ENCODE results near the gene TMEM183A.

TMEM183A gene

GRCh38 chr1:202998836-202999750 is 8.1 kb upstream of the TMEM183A start:
- Histone ChIP-seq H2BK12ac (ENCODE audit: low read length) (no peak overlapping the region), H4K91ac (ENCODE audit: low read depth, low read length) (no peak overlapping the region), H3K79me1 (ENCODE audit: low read length) (no peaks in the 10 kb centered on the region), H3K4me1 (ENCODE audit: control insufficient read depth in 1 of 2, insufficient read depth in 2 of 2, low read length in 2 of 2) (no peaks in the 10 kb centered on the region), H3K18ac (ENCODE audit: low read length) (no peak overlapping the region), H3K27me3 (ENCODE audit: insufficient read depth, low read length) (no peaks in the 10 kb centered on the region), H3K4me3 (ENCODE audit: low read depth, low read length) (no peak overlapping the region), H3K14ac (ENCODE audit: low read length) (no peak overlapping the region), H3K4ac (ENCODE audit: low read depth, low read length) (no peak overlapping the region), H3K79me2 (ENCODE audit: control insufficient read depth, insufficient read depth, low read length, poor library complexity) (no peaks in the 10 kb centered on the region), H2BK120ac (ENCODE audit: insufficient read depth, low read length, poor library complexity) (no peak overlapping the region), H3K27ac (ENCODE audit: low read depth, low read length) (no peak overlapping the region), H2AK5ac (ENCODE audit: low read length) (no peak overlapping the region), H4K12ac (ENCODE audit: low read depth, low read length) (no peak overlapping the region), H3K4me2 (ENCODE audit: low read length) (no peak overlapping the region), H4K8ac (ENCODE audit: low read depth, low read length) (no peak overlapping the region), H3K9ac (ENCODE audit: low read length) (no peak overlapping the region), H3K9me3 (ENCODE audit: insufficient read depth, low read depth, low read length) (no peaks in the 10 kb centered on the region), H2BK5ac (ENCODE audit: low read depth, low read length, poor library complexity) (no peak overlapping the region), H3K36me3 (ENCODE audit: control insufficient read depth in 1 of 2, insufficient read depth in 2 of 2, low read length in 2 of 2) (no peaks in the 10 kb centered on the region), H2AFZ (ENCODE audit: insufficient read depth, low read length, poor library complexity) (no peak overlapping the region), H3K23ac (ENCODE audit: low read length) (no peak overlapping the region)
- peak; percentile 39 to 91 for DNase-seq
- WGBS (ENCODE audit: extremely low coverage, insufficient coverage, insufficient read length) = no CpG with 5 or more reads among the region's 14 CpGs

GRCh38 chr1:203000217-203000944 is 6.8 kb upstream of the TMEM183A start:
- H2BK12ac ChIP-seq (ENCODE audit: low read length) = no peak overlapping the region
- no peak overlapping the region for H2BK5ac ChIP-seq (ENCODE audit: low read depth, low read length, poor library complexity)
- no peaks in the 10 kb centered on the region for H3K36me3 ChIP-seq (ENCODE audit: control insufficient read depth in 1 of 2, insufficient read depth in 2 of 2, low read length in 2 of 2)
- H4K12ac ChIP-seq (ENCODE audit: low read depth, low read length) = no peak overlapping the region
- no peak overlapping the region for H3K4me3 ChIP-seq (ENCODE audit: low read depth, low read length)
- no peak overlapping the region for H3K23ac ChIP-seq (ENCODE audit: low read length)
- DNase-seq = no peak
- no peak overlapping the region for H3K4ac ChIP-seq (ENCODE audit: low read depth, low read length)
- H3K27ac ChIP-seq (ENCODE audit: low read depth, low read length) = no peak overlapping the region
- no peak overlapping the region for H2AFZ ChIP-seq (ENCODE audit: insufficient read depth, low read length, poor library complexity)
- no peak overlapping the region for H2BK120ac ChIP-seq (ENCODE audit: insufficient read depth, low read length, poor library complexity)
- H3K27me3 ChIP-seq (ENCODE audit: insufficient read depth, low read length) = no peaks in the 10 kb centered on the region
- no peaks in the 10 kb centered on the region for H3K79me2 ChIP-seq (ENCODE audit: control insufficient read depth, insufficient read depth, low read length, poor library complexity)
- no peak overlapping the region for H3K9ac ChIP-seq (ENCODE audit: low read length)
- no peak overlapping the region for H3K18ac ChIP-seq (ENCODE audit: low read length)
- no CpG with 5 or more reads among the region's 3 CpGs for WGBS (ENCODE audit: extremely low coverage, insufficient coverage, insufficient read length)
- no peaks in the 10 kb centered on the region for H3K79me1 ChIP-seq (ENCODE audit: low read length)
- H3K9me3 ChIP-seq (ENCODE audit: insufficient read depth, low read depth, low read length) = no peaks in the 10 kb centered on the region
- no peak overlapping the region for H3K14ac ChIP-seq (ENCODE audit: low read length)
- no peaks in the 10 kb centered on the region for H3K4me1 ChIP-seq (ENCODE audit: control insufficient read depth in 1 of 2, insufficient read depth in 2 of 2, low read length in 2 of 2)
- H4K8ac ChIP-seq (ENCODE audit: low read depth, low read length) = no peak overlapping the region
- H3K4me2 ChIP-seq (ENCODE audit: low read length) = no peak overlapping the region
- no peak overlapping the region for H2AK5ac ChIP-seq (ENCODE audit: low read length)
- H4K91ac ChIP-seq (ENCODE audit: low read depth, low read length) = no peak overlapping the region

- WGBS (ENCODE audit: extremely low coverage, insufficient coverage, insufficient read length) = no CpG with 5 or more reads among the region's 9 CpGs
- no peak overlapping the region for H3K27ac ChIP-seq (ENCODE audit: low read depth, low read length)
Measured at GRCh38 chr1:203001986-203002385, 5.2 kb upstream of the TMEM183A start.

GRCh38 chr1:203002951-203003350 is 4.2 kb upstream of the TMEM183A start:
- H3K9me3 ChIP-seq (ENCODE audit: insufficient read depth, low read depth, low read length) = no peaks in the 10 kb centered on the region
- H4K12ac ChIP-seq (ENCODE audit: low read depth, low read length) = no peak overlapping the region
- H3K14ac ChIP-seq (ENCODE audit: low read length) = no peak overlapping the region
- no peak for DNase-seq
- H2BK12ac ChIP-seq (ENCODE audit: low read length) = no peak overlapping the region
- no peak overlapping the region for H2BK5ac ChIP-seq (ENCODE audit: low read depth, low read length, poor library complexity)
- no peak overlapping the region for H2BK120ac ChIP-seq (ENCODE audit: insufficient read depth, low read length, poor library complexity)
- no peaks in the 10 kb centered on the region for H3K4me1 ChIP-seq (ENCODE audit: control insufficient read depth in 1 of 2, insufficient read depth in 2 of 2, low read length in 2 of 2)
- WGBS (ENCODE audit: extremely low coverage, insufficient coverage, insufficient read length) = no CpG with 5 or more reads among the region's 1 CpG
- no peak overlapping the region for H4K8ac ChIP-seq (ENCODE audit: low read depth, low read length)
- H3K79me2 ChIP-seq (ENCODE audit: control insufficient read depth, insufficient read depth, low read length, poor library complexity) = peaks cover 4% of the 10 kb centered on the region
- H3K4me3 ChIP-seq (ENCODE audit: low read depth, low read length) = no peak overlapping the region
- peaks cover 7% of the 10 kb centered on the region for H3K79me1 ChIP-seq (ENCODE audit: low read length)
- no peak overlapping the region for H3K9ac ChIP-seq (ENCODE audit: low read length)
- H4K91ac ChIP-seq (ENCODE audit: low read depth, low read length) = no peak overlapping the region
- H3K23ac ChIP-seq (ENCODE audit: low read length) = no peak overlapping the region
- no peak overlapping the region for H3K18ac ChIP-seq (ENCODE audit: low read length)
- no peak overlapping the region for H2AK5ac ChIP-seq (ENCODE audit: low read length)
- no peaks in the 10 kb centered on the region for H3K27me3 ChIP-seq (ENCODE audit: insufficient read depth, low read length)
- H3K4me2 ChIP-seq (ENCODE audit: low read length) = no peak overlapping the region
- no peaks in the 10 kb centered on the region for H3K36me3 ChIP-seq (ENCODE audit: control insufficient read depth in 1 of 2, insufficient read depth in 2 of 2, low read length in 2 of 2)
- no peak overlapping the region for H2AFZ ChIP-seq (ENCODE audit: insufficient read depth, low read length, poor library complexity)
- H3K27ac ChIP-seq (ENCODE audit: low read depth, low read length) = no peak overlapping the region
- H3K4ac ChIP-seq (ENCODE audit: low read depth, low read length) = no peak overlapping the region

More at GRCh38 chr1:203001986-203002385, 5.2 kb upstream of the TMEM183A start:
- Histone ChIP-seq H3K9ac (ENCODE audit: low read length) (no peak overlapping the region), H4K8ac (ENCODE audit: low read depth, low read length) (no peak overlapping the region), H4K91ac (ENCODE audit: low read depth, low read length) (no peak overlapping the region), H3K4me3 (ENCODE audit: low read depth, low read length) (no peak overlapping the region), H4K12ac (ENCODE audit: low read depth, low read length) (no peak overlapping the region), H3K4ac (ENCODE audit: low read depth, low read length) (no peak overlapping the region), H2AK5ac (ENCODE audit: low read length) (no peak overlapping the region), H2BK12ac (ENCODE audit: low read length) (no peak overlapping the region), H3K9me3 (ENCODE audit: insufficient read depth, low read depth, low read length) (no peaks in the 10 kb centered on the region), H3K79me2 (ENCODE audit: control insufficient read depth, insufficient read depth, low read length, poor library complexity) (no peaks in the 10 kb centered on the region), H3K36me3 (ENCODE audit: control insufficient read depth in 1 of 2, insufficient read depth in 2 of 2, low read length in 2 of 2) (no peaks in the 10 kb centered on the region), H3K79me1 (ENCODE audit: low read length) (peaks cover 2% of the 10 kb centered on the region), H3K4me2 (ENCODE audit: low read length) (no peak overlapping the region), H3K14ac (ENCODE audit: low read length) (no peak overlapping the region), H2AFZ (ENCODE audit: insufficient read depth, low read length, poor library complexity) (no peak overlapping the region), H3K4me1 (ENCODE audit: control insufficient read depth in 1 of 2, insufficient read depth in 2 of 2, low read length in 2 of 2) (no peaks in the 10 kb centered on the region), H2BK5ac (ENCODE audit: low read depth, low read length, poor library complexity) (no peak overlapping the region), H3K23ac (ENCODE audit: low read length) (no peak overlapping the region), H2BK120ac (ENCODE audit: insufficient read depth, low read length, poor library complexity) (no peak overlapping the region), H3K27me3 (ENCODE audit: insufficient read depth, low read length) (no peaks in the 10 kb centered on the region), H3K18ac (ENCODE audit: low read length) (no peak overlapping the region)
- DNase-seq = no peak
